ENCODE results near the gene SHTN1. TPM values are rescaled to one million over a fixed set of nuclear protein-coding genes. Genes with fewer than 3 reads are reported as not detected.

SHTN1 gene
- total and polyA plus RNA-seq, 2 of the 4 experiments (the other 2 are of a cell fraction): 0.54 to 2.3 TPM

GRCh38 chr10:116978901-116979300, 26.1 kb downstream of the SHTN1 start:
- no peak overlapping the region for H3K4me2 ChIP-seq (ENCODE audit: low read depth, low read length)
- no peak overlapping the region for H3K18ac ChIP-seq (ENCODE audit: low read depth, low read length)
- H3K23ac ChIP-seq (ENCODE audit: low read depth, low read length): no peak overlapping the region
- no CpG with 5 or more reads among the region's 2 CpGs for WGBS, 2 experiments (ENCODE audit: extremely low coverage in 2 of 2, insufficient read length in 1 of 2)
- no peak overlapping the region for H3K27ac ChIP-seq (ENCODE audit: insufficient read depth, low read length)
- H3K9me3 ChIP-seq (ENCODE audit: control insufficient read depth, insufficient read depth, low read length): no peaks in the 10 kb centered on the region
- no TSS peak for BruUV-seq (replicated peaks)
- H2BK5ac ChIP-seq (ENCODE audit: low read depth, low read length, poor library complexity, severe bottlenecking): no peak overlapping the region
- no peak overlapping the region for H2BK15ac ChIP-seq (ENCODE audit: low read depth, low read length)
- H3K14ac ChIP-seq (replicated peaks; ENCODE audit: low read depth, low read length): no peak overlapping the region
- H4K91ac ChIP-seq (ENCODE audit: insufficient read depth, low read depth, low read length): no peak overlapping the region
- H4K20me1 ChIP-seq (ENCODE audit: insufficient read depth, low read length): no peaks in the 10 kb centered on the region
- H3K27me3 ChIP-seq (ENCODE audit: control insufficient read depth, insufficient read depth, low read length): no peaks in the 10 kb centered on the region
- dilution Hi-C loops (cut with HindIII; ENCODE audit: low sequenced_read_pairs, unreplicated experiment) (no loop called here), intact Hi-C loops (cut with micrococcal nuclease) (no loop called here), in situ Hi-C loops (cut with MboI; ENCODE audit: low sequenced_read_pairs) (no loop called here)
- H3K36me3 ChIP-seq (ENCODE audit: control insufficient read depth, insufficient read depth, low read length): 0 out of 2 replicates have a peak, but pooled peaks cover 2% of the 10 kb centered on the region
- H3K4ac ChIP-seq (ENCODE audit: low read depth, low read length): no peak overlapping the region
- H3K4me1 ChIP-seq (ENCODE audit: control insufficient read depth, insufficient read depth, low read length): peaks cover 2% of the 10 kb centered on the region; the same call in 1 of the 2 replicates
- H3K56ac ChIP-seq (ENCODE audit: extremely low read depth, insufficient read depth, low read length): no peak overlapping the region
- ATAC-seq (ENCODE audit: low read depth) (no peak), DNase-seq (no peak)
- H2BK120ac ChIP-seq (ENCODE audit: low read depth, low read length): no peak overlapping the region
- H4K5ac ChIP-seq (ENCODE audit: low read depth, low read length): no peak overlapping the region
- ChIA-PET CTCF (no interaction called here), POLR2A (ENCODE audit: unreplicated experiment) (no interaction called here)
- H3K79me1 ChIP-seq (ENCODE audit: low read depth in 1 of 2, low read length in 2 of 2): no peaks in the 10 kb centered on the region; a peak in 1 of 4 replicates
- H3K9me1 ChIP-seq (ENCODE audit: insufficient read depth, low read length): 0 out of 2 replicates have a peak, but pooled peaks cover 3% of the 10 kb centered on the region
- H2AFZ ChIP-seq (replicated peaks; ENCODE audit: low read length, poor library complexity): no peak overlapping the region
- no peak overlapping the region for H2BK20ac ChIP-seq (ENCODE audit: low read depth, low read length)
- no peak overlapping the region for H4K8ac ChIP-seq (ENCODE audit: low read depth in 2 of 2, low read length in 2 of 2)
- TF ChIP-seq SMC3 (IDR thresholded peaks at IDR 0.05; ENCODE audit: low read depth, low read length) (no peak), BHLHE40 (IDR thresholded peaks at IDR 0.05; ENCODE audit: low read depth, low read length) (no peak), RFX5 (IDR thresholded peaks at IDR 0.05; ENCODE audit: low read depth, low read length) (no peak), MAFK (IDR thresholded peaks at IDR 0.05; ENCODE audit: low read depth, low read length) (no peak), CEBPB (IDR thresholded peaks at IDR 0.05; ENCODE audit: low read depth, low read length) (no peak), MXI1 (IDR thresholded peaks at IDR 0.05; ENCODE audit: borderline replicate concordance, low read depth, low read length) (no peak), MAZ (IDR thresholded peaks at IDR 0.05; ENCODE audit: borderline replicate concordance, low read depth, low read length) (no peak), RAD21 (IDR thresholded peaks at IDR 0.05; ENCODE audit: low read length) (no peak), USF2 (IDR thresholded peaks at IDR 0.05; ENCODE audit: low read depth, low read length) (no peak), RCOR1 (IDR thresholded peaks at IDR 0.05; ENCODE audit: insufficient replicate concordance, low read length) (no peak)
- TF ChIP-seq, protein P1, sequence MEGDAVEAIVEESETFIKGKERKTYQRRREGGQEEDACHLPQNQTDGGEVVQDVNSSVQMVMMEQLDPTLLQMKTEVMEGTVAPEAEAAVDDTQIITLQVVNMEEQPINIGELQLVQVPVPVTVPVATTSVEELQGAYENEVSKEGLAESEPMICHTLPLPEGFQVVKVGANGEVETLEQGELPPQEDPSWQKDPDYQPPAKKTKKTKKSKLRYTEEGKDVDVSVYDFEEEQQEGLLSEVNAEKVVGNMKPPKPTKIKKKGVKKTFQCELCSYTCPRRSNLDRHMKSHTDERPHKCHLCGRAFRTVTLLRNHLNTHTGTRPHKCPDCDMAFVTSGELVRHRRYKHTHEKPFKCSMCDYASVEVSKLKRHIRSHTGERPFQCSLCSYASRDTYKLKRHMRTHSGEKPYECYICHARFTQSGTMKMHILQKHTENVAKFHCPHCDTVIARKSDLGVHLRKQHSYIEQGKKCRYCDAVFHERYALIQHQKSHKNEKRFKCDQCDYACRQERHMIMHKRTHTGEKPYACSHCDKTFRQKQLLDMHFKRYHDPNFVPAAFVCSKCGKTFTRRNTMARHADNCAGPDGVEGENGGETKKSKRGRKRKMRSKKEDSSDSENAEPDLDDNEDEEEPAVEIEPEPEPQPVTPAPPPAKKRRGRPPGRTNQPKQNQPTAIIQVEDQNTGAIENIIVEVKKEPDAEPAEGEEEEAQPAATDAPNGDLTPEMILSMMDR (conservative IDR thresholded peaks at IDR 0.05; ENCODE audit: low read depth, low read length): no peak
- H3K4me3 ChIP-seq (ENCODE audit: insufficient read depth, low read depth, low read length): no peak overlapping the region
- H2AK9ac ChIP-seq (replicated peaks; ENCODE audit: low read depth, low read length, poor library complexity): no peak overlapping the region
- H3K9ac ChIP-seq (ENCODE audit: low read depth, low read length): no peak overlapping the region
- H2AK5ac ChIP-seq (ENCODE audit: low read depth, low read length): no peak overlapping the region
